Measurements from ENCODE around the gene DLGAP1.

Gene DLGAP1

DNA sequence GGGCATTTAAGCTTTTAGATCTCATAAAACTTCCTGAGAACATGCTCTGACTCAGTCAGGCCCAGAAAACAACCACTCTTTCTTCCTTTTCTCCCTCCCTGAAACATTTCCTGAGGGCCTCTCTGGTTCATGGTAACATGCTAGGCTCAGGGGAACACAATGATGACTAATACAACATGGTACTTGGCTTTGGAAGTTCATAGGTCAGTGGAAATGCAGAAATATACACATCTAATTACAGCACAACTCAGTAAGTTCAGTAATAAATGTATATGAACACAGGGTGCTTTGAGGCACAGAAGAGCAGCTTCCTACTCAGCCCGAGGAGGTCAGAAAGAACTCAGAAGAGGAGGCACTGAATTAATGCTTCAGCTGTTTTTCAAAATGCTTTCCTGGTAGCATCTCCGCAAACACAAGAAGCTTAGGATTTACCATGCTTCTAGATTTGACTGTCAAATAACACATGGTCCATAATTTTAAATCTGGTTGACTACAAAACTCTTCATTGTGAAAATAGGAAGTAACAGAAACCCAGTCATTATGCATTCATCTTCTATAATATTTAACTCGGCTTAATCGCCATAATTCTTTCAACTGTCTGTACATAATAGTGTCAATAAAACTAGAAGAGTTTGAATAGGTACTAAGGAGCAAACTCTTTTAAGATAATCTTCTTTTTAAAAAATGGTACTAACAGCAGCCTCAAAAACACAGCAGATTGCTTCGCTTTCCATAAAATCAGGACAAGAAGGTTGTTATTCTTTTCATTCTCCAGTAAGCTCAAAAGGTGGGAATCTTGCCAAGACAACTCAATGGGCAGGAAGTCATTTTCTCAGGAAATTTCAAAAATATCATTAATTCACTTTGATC lies 251.3 kb downstream of the DLGAP1 start:
- H3K4me2 ChIP-seq (ENCODE audit: low read length): no peak overlapping the region
- no peak overlapping the region for H3K4me3 ChIP-seq (ENCODE audit: low read length)
- no peaks in the 10 kb centered on the region for H3K36me3 ChIP-seq (ENCODE audit: insufficient read depth, low read length)
- H3K4me1 ChIP-seq (ENCODE audit: control insufficient read depth, insufficient read depth, low read length): no peaks in the 10 kb centered on the region
- no peak overlapping the region for H3K9ac ChIP-seq (ENCODE audit: low read depth, low read length)
- H3K27me3 ChIP-seq (ENCODE audit: control insufficient read depth, insufficient read depth, low read length): no peaks in the 10 kb centered on the region
- peaks cover 4% of the 10 kb centered on the region for H3K9me3 ChIP-seq (replicated peaks; ENCODE audit: low read length)

DNA sequence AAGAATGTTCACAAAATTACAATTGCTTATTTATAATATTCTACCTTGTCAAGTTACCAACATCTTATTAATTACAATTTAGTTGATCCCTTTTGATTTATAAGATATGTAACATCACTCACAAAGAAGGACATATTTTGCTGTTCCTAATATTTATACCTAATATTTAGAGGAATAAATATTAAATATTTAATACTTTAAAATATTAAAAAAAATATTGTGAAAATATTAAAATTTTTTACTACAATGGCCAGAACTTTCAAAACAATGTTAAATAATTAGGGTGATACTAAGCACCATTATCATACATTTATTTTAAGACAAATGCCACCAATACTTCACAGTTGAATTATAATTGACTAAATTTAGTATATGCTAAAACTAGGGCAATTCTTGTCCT lies 254.7 kb downstream of the DLGAP1 start:
- no peak overlapping the region for H3K9ac ChIP-seq (ENCODE audit: low read depth, low read length)

DNA sequence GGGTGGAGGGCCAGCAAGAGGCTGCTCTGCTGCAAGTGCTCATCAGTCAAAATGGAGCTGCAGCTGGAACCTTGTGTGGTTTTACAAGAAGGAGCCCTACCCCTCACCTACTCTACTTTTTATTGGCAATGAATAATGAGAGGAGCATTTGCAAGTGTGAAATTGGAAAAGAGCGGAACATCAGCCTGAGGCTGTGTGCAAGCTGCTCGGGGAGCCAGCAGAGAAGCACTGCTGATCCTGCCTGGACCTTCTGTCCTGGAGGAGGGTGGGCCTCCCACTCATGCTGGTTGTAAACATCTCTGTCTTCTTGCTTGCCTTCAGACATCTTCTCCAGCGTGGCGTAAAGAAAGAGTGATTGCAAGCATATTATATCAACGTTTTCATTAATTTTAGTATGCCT lies 256.2 kb downstream of the DLGAP1 start:
- no peaks in the 10 kb centered on the region for H3K36me3 ChIP-seq (ENCODE audit: insufficient read depth, low read length)

More for the DNA sequence above, 254.7 kb downstream of the DLGAP1 start:
- no peaks in the 10 kb centered on the region for H3K27me3 ChIP-seq (ENCODE audit: control insufficient read depth, insufficient read depth, low read length)
- no peak overlapping the region for H3K4me2 ChIP-seq (ENCODE audit: low read length)
- no peak overlapping the region for H3K4me3 ChIP-seq (ENCODE audit: low read length)
- H3K4me1 ChIP-seq (ENCODE audit: control insufficient read depth, insufficient read depth, low read length): no peaks in the 10 kb centered on the region
- peaks cover 9% of the 10 kb centered on the region for H3K9me3 ChIP-seq (replicated peaks; ENCODE audit: low read length)
- no peaks in the 10 kb centered on the region for H3K36me3 ChIP-seq (ENCODE audit: insufficient read depth, low read length)

DNA sequence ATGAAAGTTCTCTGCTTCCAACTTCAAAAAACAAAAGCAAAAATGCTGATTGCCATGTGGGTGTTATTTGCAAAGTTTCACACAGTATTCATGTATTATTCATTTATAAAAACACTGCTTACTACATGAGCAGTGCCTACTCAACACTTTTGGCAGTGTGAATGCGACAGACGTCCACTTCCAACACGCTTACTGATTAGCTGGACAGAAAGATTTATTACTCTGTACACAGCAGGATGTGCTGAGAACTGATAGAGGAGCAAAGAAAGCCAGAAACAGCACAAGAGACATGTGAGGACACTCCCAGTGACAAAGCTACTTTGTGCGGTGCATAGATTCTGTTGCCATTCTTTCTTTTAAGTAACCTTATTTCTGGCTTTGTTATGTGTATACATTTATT lies 258.8 kb downstream of the DLGAP1 start:
- no peaks in the 10 kb centered on the region for H3K27me3 ChIP-seq (ENCODE audit: control insufficient read depth, insufficient read depth, low read length)
- no peaks in the 10 kb centered on the region for H3K4me1 ChIP-seq (ENCODE audit: control insufficient read depth, insufficient read depth, low read length)
- no peak overlapping the region for H3K9ac ChIP-seq (ENCODE audit: low read depth, low read length)
- no peak overlapping the region for H3K4me2 ChIP-seq (ENCODE audit: low read length)
- H3K4me3 ChIP-seq (ENCODE audit: low read length): no peak overlapping the region
- peaks cover 12% of the 10 kb centered on the region for H3K9me3 ChIP-seq (replicated peaks; ENCODE audit: low read length)
- no peaks in the 10 kb centered on the region for H3K36me3 ChIP-seq (ENCODE audit: insufficient read depth, low read length)

More for the DNA sequence above, 256.2 kb downstream of the DLGAP1 start:
- Histone ChIP-seq H3K4me3 (ENCODE audit: low read length) (no peak overlapping the region), H3K4me2 (ENCODE audit: low read length) (no peak overlapping the region), H3K9ac (ENCODE audit: low read depth, low read length) (no peak overlapping the region), H3K9me3 (replicated peaks; ENCODE audit: low read length) (peaks cover 9% of the 10 kb centered on the region), H3K27me3 (ENCODE audit: control insufficient read depth, insufficient read depth, low read length) (no peaks in the 10 kb centered on the region), H3K4me1 (ENCODE audit: control insufficient read depth, insufficient read depth, low read length) (no peaks in the 10 kb centered on the region)

DNA sequence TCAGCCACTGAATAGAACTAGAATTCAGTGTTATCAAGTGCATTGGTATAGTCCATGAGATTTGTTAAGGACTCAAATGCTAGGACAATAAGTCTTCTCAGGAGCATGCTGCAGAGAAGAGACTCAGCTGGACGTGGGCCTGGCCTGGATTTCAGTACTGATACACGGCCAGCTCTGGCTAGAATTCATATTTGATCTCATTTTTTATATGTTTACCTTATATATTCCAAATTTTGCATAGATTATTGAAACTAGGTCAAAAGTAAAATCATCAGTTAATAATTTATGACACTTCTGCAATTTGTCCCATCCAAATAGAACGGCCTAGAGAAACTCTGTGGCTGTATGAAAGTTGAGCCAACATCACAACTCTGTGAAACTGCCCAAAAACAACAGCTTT lies 262.0 kb downstream of the DLGAP1 start:
- Histone ChIP-seq H3K9me3 (replicated peaks; ENCODE audit: low read length) (peaks cover 12% of the 10 kb centered on the region), H3K27me3 (ENCODE audit: control insufficient read depth, insufficient read depth, low read length) (no peaks in the 10 kb centered on the region), H3K4me2 (ENCODE audit: low read length) (no peak overlapping the region), H3K36me3 (ENCODE audit: insufficient read depth, low read length) (no peaks in the 10 kb centered on the region), H3K9ac (ENCODE audit: low read depth, low read length) (no peak overlapping the region), H3K4me1 (ENCODE audit: control insufficient read depth, insufficient read depth, low read length) (no peaks in the 10 kb centered on the region), H3K4me3 (ENCODE audit: low read length) (no peak overlapping the region)

GRCh38 chr18:4181882-4182568 lies 273.1 kb downstream of the DLGAP1 start:
- H3K9me3 ChIP-seq (replicated peaks; ENCODE audit: low read length): peaks cover 7% of the 10 kb centered on the region
- no peaks in the 10 kb centered on the region for H3K4me1 ChIP-seq (ENCODE audit: control insufficient read depth, insufficient read depth, low read length)
- H3K4me3 ChIP-seq (ENCODE audit: low read length): no peak overlapping the region
- no peaks in the 10 kb centered on the region for H3K36me3 ChIP-seq (ENCODE audit: insufficient read depth, low read length)
- no peak overlapping the region for H3K4me2 ChIP-seq (ENCODE audit: low read length)
- no peaks in the 10 kb centered on the region for H3K27me3 ChIP-seq (ENCODE audit: control insufficient read depth, insufficient read depth, low read length)
- no peak overlapping the region for H3K9ac ChIP-seq (ENCODE audit: low read depth, low read length)

GRCh38 chr18:4181086-4181485 lies 274.0 kb downstream of the DLGAP1 start:
- Histone ChIP-seq H3K36me3 (ENCODE audit: insufficient read depth, low read length) (no peaks in the 10 kb centered on the region), H3K4me1 (ENCODE audit: control insufficient read depth, insufficient read depth, low read length) (no peaks in the 10 kb centered on the region), H3K9me3 (replicated peaks; ENCODE audit: low read length) (peaks cover 7% of the 10 kb centered on the region), H3K4me3 (ENCODE audit: low read length) (no peak overlapping the region), H3K27me3 (ENCODE audit: control insufficient read depth, insufficient read depth, low read length) (no peaks in the 10 kb centered on the region), H3K4me2 (ENCODE audit: low read length) (no peak overlapping the region), H3K9ac (ENCODE audit: low read depth, low read length) (no peak overlapping the region)

DNA sequence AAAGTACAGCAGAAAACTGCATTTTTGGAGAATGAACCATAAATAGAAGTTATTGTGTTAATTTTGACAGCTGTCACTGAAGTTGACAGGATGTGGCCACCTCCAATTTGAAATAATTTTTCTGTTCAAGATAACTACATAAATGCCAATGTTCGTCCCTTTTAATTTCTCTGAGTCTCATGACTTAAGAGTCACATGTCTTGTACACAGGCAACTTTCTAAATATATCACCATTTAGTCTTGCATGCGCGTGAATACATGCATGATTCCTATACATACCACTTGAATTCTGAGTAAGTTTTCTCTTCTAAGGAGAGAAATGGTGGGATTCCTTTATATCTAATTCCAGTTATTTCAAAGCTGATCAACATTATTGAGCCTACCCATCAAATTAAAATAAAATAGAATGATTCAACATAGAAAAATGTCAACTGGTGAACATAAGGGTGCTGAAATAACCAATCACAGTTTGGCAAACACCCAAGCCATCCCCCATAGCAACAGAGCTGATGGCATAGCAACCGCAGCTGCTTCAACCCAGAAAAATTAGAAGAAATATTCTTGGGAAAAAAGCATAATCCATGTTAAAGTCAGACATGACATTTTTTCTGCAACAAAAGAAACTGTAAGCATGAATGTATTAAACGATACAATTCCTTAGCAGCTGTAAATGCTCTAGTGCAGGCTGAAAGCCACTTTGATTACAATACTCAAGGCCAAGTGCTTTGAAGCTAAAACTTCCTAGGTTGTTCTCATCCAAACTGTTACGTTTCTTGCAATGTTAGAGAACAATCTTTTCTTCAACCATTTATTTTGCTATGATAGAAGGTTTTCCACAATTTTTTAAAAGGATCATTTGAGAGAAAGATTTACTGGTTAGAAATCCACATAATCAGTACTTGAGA lies 282.7 kb downstream of the DLGAP1 start:
- H3K9ac ChIP-seq (ENCODE audit: low read depth, low read length): no peak overlapping the region
- no peaks in the 10 kb centered on the region for H3K27me3 ChIP-seq (ENCODE audit: control insufficient read depth, insufficient read depth, low read length)
- H3K4me1 ChIP-seq (ENCODE audit: control insufficient read depth, insufficient read depth, low read length): no peaks in the 10 kb centered on the region
- H3K4me3 ChIP-seq (ENCODE audit: low read length): no peak overlapping the region
- peaks cover 5% of the 10 kb centered on the region for H3K9me3 ChIP-seq (replicated peaks; ENCODE audit: low read length)
- no peaks in the 10 kb centered on the region for H3K36me3 ChIP-seq (ENCODE audit: insufficient read depth, low read length)
- H3K4me2 ChIP-seq (ENCODE audit: low read length): no peak overlapping the region

DNA sequence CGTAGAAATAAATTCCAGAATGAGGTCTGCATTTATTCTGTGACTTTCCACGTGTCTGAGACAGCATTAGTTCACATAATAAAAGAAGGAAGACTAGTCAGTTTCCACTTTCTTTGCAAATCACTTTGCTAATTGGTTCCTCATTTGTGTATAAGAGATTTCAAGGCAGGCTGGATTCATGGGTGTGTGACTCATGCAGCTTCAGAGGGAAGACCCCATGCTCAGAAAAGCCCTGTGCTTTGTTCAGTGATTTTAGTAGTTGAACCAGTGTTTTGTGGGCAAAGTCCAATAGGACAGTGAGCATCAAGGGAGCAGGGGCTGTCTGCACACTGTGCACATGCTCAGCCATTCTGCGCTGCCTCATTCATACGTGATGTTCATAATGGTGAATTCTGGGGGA lies 297.8 kb downstream of the DLGAP1 start:
- Histone ChIP-seq H3K4me2 (ENCODE audit: low read length) (no peak overlapping the region), H3K4me1 (ENCODE audit: control insufficient read depth, insufficient read depth, low read length) (no peaks in the 10 kb centered on the region), H3K9ac (ENCODE audit: low read depth, low read length) (no peak overlapping the region), H3K27me3 (ENCODE audit: control insufficient read depth, insufficient read depth, low read length) (no peaks in the 10 kb centered on the region), H3K4me3 (ENCODE audit: low read length) (no peak overlapping the region), H3K9me3 (replicated peaks; ENCODE audit: low read length) (peaks cover 3% of the 10 kb centered on the region), H3K36me3 (ENCODE audit: insufficient read depth, low read length) (no peaks in the 10 kb centered on the region)

DNA sequence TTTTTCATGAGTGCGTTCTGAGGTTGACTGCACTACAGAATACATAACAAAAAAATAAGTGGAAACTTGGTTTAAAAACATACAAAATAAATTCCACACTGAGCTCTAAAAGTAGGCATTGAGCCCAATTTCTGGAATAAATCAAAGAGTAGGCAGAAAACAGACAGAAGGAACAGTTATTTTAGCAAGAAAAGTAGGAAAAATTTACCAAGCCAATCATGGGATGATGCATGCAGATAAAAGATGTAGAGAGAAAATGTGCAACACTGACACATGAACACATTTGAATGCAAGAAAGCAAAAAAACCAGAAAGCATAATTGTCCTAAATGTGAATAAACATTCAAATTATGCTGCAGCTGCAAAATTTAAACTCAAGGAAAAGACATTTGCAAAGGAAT lies 308.3 kb downstream of the DLGAP1 start:
- Histone ChIP-seq H3K27me3 (ENCODE audit: control insufficient read depth, insufficient read depth, low read length) (no peaks in the 10 kb centered on the region), H3K4me3 (ENCODE audit: low read length) (no peak overlapping the region), H3K36me3 (ENCODE audit: insufficient read depth, low read length) (no peaks in the 10 kb centered on the region), H3K9me3 (replicated peaks; ENCODE audit: low read length) (peaks cover 17% of the 10 kb centered on the region), H3K4me2 (ENCODE audit: low read length) (no peak overlapping the region), H3K9ac (ENCODE audit: low read depth, low read length) (no peak overlapping the region), H3K4me1 (ENCODE audit: control insufficient read depth, insufficient read depth, low read length) (no peaks in the 10 kb centered on the region)

GRCh38 chr18:4144201-4144600 lies 310.9 kb downstream of the DLGAP1 start:
- Histone ChIP-seq H3K9ac (ENCODE audit: low read depth, low read length) (no peak overlapping the region), H3K9me3 (replicated peaks; ENCODE audit: low read length) (peaks cover 10% of the 10 kb centered on the region), H3K36me3 (ENCODE audit: insufficient read depth, low read length) (no peaks in the 10 kb centered on the region), H3K4me3 (ENCODE audit: low read length) (no peak overlapping the region), H3K27me3 (ENCODE audit: control insufficient read depth, insufficient read depth, low read length) (no peaks in the 10 kb centered on the region), H3K4me1 (ENCODE audit: control insufficient read depth, insufficient read depth, low read length) (no peaks in the 10 kb centered on the region), H3K4me2 (ENCODE audit: low read length) (no peak overlapping the region)
